DMS53 treated with DMSO at 0.1 percent for 48 hours (cell line): ENCODE data around the gene GSKIP.

Experiments used
- DNase-seq: peaks from one replicate; lab custom pipeline; 2025; ENCODE audit not compliant: unreplicated experiment; lab: John Stamatoyannopoulos, UW

GSKIP gene

DNA sequence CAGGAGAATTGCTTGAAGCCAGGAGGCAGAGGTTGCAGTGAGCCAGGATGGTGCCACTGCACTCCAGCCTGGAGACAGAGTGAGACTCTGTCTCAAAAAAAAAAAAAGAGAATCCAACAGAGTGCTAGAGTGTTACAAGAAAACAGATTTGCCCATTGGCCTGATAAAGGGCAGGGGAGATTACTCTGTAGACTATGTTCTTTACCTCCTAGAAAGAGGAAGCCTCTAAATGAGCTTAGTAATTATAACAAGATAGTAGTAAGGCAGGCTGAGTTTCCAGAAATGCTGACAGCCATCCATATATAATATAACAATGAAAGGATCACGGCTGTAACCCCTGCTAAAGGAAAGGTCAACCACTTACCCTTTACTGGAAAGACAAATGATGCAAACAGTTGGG is 53.0 kb downstream of the GSKIP start:
- DNase-seq: no peak

DNA sequence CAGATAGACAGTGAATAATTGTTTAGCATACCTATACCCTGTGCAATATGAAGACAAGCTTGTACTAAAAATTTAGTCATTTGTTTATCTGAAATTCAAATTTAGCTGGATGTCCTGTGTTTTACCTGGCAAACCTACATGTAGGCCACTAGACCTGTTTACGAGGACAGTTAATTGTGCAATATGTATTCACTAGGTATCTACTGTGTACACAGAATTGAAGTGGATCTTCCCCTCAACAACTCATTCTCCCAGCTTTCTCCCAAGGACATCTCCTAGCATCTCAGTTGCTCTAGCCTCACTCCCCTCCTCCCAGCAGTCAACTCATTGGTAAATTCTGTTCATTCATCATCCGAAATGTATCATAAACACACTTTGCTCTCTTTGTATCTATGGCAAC is 53.9 kb downstream of the GSKIP start:
- no peak for DNase-seq

DNA sequence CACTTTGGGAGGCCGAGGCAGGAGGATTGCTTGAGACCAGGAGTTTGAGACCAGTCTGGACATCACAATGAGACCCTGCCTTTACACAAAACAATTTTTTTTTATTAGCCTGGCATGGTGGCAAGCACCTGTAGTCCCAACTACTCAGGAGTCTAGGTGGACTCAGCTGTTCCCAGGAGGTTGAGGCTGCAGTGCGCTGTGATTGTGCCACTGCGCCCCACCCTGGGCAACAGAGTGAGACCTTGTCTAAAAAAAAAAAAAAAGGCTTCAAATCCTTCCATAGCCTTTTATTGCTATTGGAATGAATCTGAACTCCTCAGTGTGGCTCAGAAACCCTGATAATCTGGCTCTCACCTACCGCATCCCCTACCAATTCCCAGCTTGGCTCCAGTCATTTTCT is 54.7 kb downstream of the GSKIP start:
- DNase-seq: no peak

DNA sequence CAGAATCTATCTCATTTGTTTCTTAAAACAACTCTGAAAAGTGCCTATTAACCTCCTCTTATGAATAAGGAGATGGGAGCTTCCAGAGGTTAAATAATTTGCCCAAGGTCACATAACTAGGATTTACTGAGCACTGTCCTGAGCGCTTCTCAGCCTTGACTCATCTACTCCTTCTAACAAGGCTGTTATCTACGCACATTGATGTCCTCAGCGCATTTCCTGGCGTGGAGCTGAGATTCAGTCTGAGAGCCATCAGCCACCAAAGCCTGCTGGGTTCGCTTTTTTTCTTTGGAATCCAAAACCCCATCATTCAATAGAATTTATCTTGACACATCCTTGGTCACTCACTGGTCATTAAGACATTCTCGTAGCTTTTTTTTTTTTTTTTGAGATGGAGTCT is 57.9 kb downstream of the GSKIP start:
- DNase-seq: no peak

DNA sequence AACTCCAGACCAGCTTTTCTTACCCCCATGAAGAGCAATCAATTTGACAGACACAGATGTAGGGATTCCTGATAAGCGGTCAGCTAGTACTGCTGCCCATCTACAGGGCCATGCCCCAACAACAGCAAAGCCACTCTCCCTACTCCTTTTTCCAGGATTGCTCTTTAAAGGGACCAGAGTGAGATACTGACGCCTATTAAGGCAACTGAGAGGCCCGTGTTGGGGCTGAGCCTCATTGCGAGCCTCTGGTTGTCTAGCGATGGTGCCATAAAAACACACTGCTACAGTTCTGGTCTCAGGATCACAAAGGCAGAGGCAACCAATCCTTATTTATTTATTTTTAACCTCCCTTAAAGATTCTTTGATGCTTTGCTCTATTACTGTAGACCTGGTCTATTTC is 59.7 kb downstream of the GSKIP start:
- no peak for DNase-seq

DNA sequence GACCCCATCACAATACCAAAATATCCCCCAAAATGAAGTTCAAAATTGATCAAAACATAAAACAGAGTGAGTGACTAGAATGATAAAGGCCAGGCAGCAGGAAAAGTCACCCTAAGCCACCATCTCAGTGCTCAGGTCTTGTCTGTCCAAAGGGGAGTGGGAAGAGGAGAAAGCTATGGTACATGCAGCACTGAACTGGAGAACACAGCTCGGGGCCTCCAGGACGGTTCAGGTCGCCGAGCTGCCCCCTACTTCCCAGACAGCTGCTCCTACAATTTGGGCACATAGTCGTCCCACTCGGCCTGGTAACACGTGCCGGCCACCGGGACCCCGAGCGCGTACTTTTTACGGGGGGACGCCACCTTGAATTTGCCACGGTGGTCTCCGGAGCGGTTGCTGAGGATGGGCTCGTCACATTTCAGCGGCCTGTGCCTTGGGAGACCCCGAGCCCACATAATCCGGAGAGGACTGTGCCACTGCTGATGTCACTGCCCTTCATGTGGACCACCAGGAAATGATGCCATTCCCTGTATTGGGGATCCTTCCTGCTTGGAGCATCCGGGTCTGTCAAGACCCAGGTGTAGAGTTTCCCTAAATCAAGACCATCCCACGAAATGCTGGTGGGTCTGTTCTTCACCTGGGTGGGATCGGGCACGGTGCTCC is 60.3 kb downstream of the GSKIP start:
- no peak for DNase-seq

DNA sequence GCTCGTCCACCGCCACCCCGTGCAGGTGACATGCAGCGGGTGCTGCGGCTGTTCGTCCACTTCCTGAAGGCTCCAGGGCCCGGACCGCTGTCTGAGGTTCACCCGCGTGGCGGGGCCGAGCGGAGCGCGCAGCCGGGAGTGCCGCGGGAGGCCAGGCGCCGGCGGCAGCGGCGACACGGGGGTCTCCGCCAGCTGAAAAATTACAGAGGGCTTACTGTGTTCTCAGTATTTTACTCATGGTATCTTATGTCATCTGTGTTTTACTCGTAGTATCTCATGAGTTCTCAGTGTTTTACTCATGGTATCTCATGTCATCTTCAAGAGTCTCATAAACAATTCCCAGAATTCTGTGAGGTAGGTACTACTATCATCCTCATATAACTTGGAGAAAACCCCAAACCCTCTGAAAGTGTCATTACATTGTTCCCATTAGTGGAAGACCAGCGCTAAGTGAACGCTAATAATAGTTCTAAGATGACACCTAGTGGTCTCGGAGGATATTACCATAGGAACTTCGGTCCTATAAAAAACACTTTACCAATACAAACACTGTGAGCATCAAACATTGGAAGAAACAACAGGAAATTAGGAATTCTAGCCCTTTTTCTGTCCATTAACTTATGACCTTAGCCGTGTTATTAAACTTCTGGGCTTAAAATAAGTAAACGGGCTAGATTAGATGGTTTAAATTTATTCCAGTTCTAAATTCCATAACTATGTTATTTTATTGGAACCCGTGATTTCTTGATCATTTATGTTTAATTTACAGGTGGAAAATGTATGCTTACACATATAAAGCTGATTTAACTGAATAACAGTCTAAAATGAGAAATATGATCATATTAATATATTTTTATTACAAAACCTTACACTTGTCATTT is 61.0 kb downstream of the GSKIP start:
- DNase-seq: peak; percentile 69

DNA sequence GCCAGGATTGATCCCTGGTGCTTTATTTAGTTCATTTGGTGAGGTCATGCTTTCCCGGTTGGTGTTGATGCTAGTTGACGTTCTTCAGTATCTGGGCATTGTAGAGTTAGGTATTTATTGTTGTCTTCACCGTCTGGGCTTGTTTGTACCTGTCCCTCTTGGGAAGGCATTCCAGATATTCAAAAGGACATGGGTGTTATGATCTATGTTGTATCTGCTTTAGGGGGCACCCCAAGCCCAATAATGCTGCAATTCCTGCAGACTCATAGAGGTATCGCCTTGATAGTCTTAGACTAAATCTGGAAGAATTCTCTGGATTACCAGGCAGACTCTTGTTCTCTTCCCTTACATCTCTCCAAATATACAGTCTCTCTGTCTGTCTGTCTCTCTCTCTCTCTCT is 70.7 kb downstream of the GSKIP start:
- no peak for DNase-seq
